ENCODE measurements around the gene ATP8A1.

DNA sequence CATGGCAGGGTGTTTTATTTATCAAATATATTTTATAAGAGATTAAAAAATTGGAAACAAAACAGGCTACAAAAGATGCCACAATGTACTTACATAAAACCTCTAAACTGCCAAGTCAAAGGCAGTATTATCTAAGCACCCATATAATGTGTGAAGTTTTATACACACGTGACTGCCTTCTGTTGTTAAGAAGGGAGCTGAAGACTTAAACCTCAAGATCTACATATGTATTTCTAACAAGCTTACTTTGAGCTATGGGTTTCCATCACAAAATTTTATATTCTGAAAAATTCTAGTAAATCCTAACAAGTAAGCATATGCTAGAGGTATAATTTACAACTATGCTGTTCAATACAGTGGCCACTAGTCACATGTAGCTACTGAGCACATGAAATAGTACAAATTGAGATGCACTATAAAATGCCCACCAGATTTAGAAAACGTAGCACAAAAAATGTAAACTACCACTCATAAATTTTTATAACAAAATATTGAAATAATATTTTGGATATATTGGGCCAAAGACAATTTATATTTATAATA is 9.8 kb downstream of the ATP8A1 start:
- no peak for TF ChIP-seq SIN3A (IDR thresholded peaks at IDR 0.05; ENCODE audit: borderline replicate concordance, insufficient read depth, low read depth, low read length)
- TF ChIP-seq REST (IDR thresholded peaks at IDR 0.05; ENCODE audit: insufficient read depth in 1 of 2, low read depth in 2 of 2, low read length in 1 of 2), result no peak
- no peak for TF ChIP-seq CTCF (IDR thresholded peaks at IDR 0.05)
- TF ChIP-seq POLR2AphosphoS5 (IDR thresholded peaks at IDR 0.05; ENCODE audit: low read depth, low read length), result no peak
- TF ChIP-seq TCF7L2 (IDR thresholded peaks at IDR 0.05; ENCODE audit: low read depth, low read length), result no peak
